Esophagus (tissue), 2 donors: ENCODE data around the gene ZNF319. TPM values are rescaled to one million over a fixed set of nuclear protein-coding genes. Genes with fewer than 3 reads are reported as not detected.
A peak's percentile ranks its signal among the peaks of the same experiment; 100 is the strongest.

ENCODE experiments used
- H3K27ac ChIP-seq, 2 donors: one replicate each; pipeline ENCODE4 v1.5.1; 2013; ENCODE audit warnings: low read depth in 2 of 2, mild to moderate bottlenecking in 2 of 2, inconsistent platforms in 1 of 2, low read length in 1 of 2, moderate library complexity in 1 of 2
- H3K27me3 ChIP-seq, 2 donors: one replicate each; pipeline ENCODE4 v1.6.1; 2013; ENCODE audit warnings: low read length in 2 of 2, control low read depth in 1 of 2, mild to moderate bottlenecking in 1 of 2; ENCODE audit not compliant: insufficient read depth in 2 of 2, control insufficient read depth in 1 of 2
- H3K36me3 ChIP-seq, 2 donors: one replicate each; pipeline ENCODE4 v1.6.1; 2013; ENCODE audit warnings: low read length in 1 of 2; ENCODE audit not compliant: control insufficient read depth in 2 of 2, insufficient read depth in 2 of 2
- H3K4me1 ChIP-seq, 2 donors: one replicate each; pipeline ENCODE4 v1.6.1; 2013; ENCODE audit warnings: low read length in 1 of 2; ENCODE audit not compliant: control insufficient read depth in 2 of 2, insufficient read depth in 2 of 2
- H3K4me3 ChIP-seq, 2 donors: one replicate each; pipeline ENCODE4 v1.5.1; 2013; ENCODE audit warnings: low read length in 2 of 2, mild to moderate bottlenecking in 2 of 2, low read depth in 1 of 2, moderate library complexity in 1 of 2
- H3K9me3 ChIP-seq, 2 donors: one replicate each; pipeline ENCODE4 v1.6.1; 2013; ENCODE audit warnings: mild to moderate bottlenecking in 2 of 2, low read depth in 1 of 2, low read length in 1 of 2, moderate library complexity in 1 of 2; ENCODE audit not compliant: control insufficient read depth in 2 of 2, insufficient read depth in 1 of 2
- WGBS, 2 donors: extraction: QIAGEN DNeasy Blood & Tissue Kit; methylation state at CpG; one replicate each; pipeline ENCODE4 v1.1.7; 2013; 5-methylcytosine and 5-hydroxymethylcytosine counted together
- polyA plus RNA-seq, 2 donors: library from polyadenylated mRNA; stranded (reverse); fragments of 200-250 nt; gene quantifications; one replicate each; pipeline ENCODE4 v1.2.3, GENCODE V29; 2013
- donor health status: healthy with polysubstance abuse.
- donor health status: Bipolar disorder and iron deficiency.

Gene ZNF319
- polyA plus RNA-seq, 2 donors, result 2.5 to 3.7 TPM

DNA sequence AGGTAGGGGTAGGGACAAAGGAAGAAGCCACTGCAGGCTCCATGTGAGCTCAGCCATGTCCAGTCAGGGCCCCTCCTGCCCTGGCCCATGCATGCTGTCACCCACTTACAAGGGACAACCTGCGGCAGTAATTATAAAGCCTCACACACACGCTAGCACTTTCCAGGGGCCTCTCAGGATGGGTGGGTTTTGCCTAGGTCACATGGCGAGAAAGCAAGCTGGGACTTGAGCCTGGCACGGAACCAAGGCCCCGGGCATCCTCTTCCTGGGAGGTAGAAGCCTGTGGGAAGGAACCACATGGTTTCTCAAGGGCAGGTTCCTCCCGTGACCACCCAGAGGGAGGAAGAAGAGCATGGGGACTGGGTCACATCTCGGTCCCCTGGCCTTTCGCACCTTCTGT lies 7.0 kb downstream of the ZNF319 start:
- H3K9me3 ChIP-seq, result no peaks in the 10 kb centered on the region
- peaks cover 7 to 24% of the 10 kb centered on the region in 2 donors for H3K4me1 ChIP-seq
- peaks cover 10 to 26% of the 10 kb centered on the region in 2 donors for H3K36me3 ChIP-seq
- no peaks in the 10 kb centered on the region for H3K27me3 ChIP-seq
- H3K27ac ChIP-seq, result peak overlapping the region; percentile 72 to 88
- 65 to 68% methylated on average over 8 of the region's 8 CpGs for WGBS, 2 donors
- no peak overlapping the region for H3K4me3 ChIP-seq

DNA sequence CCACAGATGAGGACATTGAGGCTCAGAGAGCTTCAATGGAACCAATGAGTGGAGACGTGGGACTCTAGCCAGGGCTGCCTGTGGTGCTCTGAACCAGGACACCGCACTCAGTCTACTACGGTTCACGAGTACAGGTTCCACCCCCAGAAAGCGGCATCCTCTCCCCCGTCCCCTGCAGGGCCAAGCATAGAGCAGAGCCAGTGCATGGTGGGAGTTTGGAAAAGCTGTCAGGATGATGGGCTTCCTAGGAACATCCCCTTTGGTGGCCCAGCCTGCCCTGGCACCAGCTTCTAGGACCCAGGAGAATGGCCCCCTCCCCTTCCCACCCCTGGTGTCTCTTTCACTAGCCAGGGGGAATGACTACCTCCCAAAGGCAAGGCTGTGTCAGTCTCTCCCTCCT lies 8.4 kb downstream of the ZNF319 start:
- H3K27ac ChIP-seq, result peak overlapping the region in 1 of 2 donors; percentile 66
- peaks cover under 1 to 14% of the 10 kb centered on the region in 2 donors for H3K36me3 ChIP-seq
- 95 to 97% methylated on average over 6 of the region's 6 CpGs for WGBS, 2 donors

DNA sequence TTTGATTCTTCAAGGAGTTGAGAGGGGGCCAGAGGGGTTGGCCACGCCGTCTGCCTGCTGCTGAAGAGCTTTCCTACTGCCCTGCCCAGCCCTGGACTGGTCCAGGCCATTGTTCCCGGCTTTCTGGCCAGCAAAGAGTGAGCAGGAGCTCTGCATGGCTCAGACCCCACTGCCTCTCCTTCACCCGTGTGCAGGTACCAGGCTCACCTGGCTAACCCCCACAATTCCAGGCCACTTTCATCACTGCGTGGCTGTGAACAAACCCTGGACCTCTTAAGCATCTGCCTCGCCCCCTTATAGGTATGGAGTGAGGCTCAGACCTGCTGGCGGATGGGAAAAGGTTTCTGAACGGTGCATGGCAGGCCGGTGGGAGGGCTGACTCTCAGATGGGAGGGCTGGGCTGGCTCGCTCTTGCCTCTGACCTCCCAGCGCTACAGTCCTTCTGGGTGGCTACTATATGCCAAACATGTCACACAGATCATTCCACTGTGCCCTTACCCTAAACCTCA lies 8.9 kb downstream of the ZNF319 start:
- 89 to 90% methylated on average over 11 of the region's 11 CpGs for WGBS, 2 donors
- H3K27me3 ChIP-seq, result no peaks in the 10 kb centered on the region
- no peak overlapping the region for H3K4me3 ChIP-seq
- no peaks in the 10 kb centered on the region for H3K9me3 ChIP-seq
- H3K36me3 ChIP-seq, result peaks cover 0 to 9% of the 10 kb centered on the region in 2 donors
- peaks cover 5 to 22% of the 10 kb centered on the region in 2 donors for H3K4me1 ChIP-seq
- no peak overlapping the region for H3K27ac ChIP-seq

More for the DNA sequence above, 8.4 kb downstream of the ZNF319 start:
- no peaks in the 10 kb centered on the region for H3K27me3 ChIP-seq
- H3K4me3 ChIP-seq, result no peak overlapping the region
- no peaks in the 10 kb centered on the region for H3K9me3 ChIP-seq
- peaks cover 5 to 22% of the 10 kb centered on the region in 2 donors for H3K4me1 ChIP-seq

DNA sequence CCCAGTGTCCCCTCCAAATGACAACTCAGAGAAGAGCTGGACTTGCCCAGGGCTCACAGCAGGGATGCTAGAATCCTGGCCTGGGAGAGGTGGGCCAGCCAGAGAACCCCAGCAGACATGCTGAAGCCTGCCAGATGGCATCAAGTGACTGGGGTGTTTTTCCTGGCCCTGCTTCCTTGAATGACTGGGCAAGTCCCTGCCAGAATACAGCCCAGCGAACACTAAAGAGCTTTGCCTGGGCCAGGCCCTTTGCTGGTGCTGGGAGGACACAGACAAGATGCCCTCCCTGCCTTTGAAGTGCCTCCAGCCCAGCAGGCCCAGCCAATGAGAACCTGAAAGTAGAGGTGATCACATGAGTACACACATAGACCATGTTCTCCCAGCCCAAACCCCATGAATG lies 11.5 kb downstream of the ZNF319 start:
- no peak overlapping the region for H3K4me3 ChIP-seq

DNA sequence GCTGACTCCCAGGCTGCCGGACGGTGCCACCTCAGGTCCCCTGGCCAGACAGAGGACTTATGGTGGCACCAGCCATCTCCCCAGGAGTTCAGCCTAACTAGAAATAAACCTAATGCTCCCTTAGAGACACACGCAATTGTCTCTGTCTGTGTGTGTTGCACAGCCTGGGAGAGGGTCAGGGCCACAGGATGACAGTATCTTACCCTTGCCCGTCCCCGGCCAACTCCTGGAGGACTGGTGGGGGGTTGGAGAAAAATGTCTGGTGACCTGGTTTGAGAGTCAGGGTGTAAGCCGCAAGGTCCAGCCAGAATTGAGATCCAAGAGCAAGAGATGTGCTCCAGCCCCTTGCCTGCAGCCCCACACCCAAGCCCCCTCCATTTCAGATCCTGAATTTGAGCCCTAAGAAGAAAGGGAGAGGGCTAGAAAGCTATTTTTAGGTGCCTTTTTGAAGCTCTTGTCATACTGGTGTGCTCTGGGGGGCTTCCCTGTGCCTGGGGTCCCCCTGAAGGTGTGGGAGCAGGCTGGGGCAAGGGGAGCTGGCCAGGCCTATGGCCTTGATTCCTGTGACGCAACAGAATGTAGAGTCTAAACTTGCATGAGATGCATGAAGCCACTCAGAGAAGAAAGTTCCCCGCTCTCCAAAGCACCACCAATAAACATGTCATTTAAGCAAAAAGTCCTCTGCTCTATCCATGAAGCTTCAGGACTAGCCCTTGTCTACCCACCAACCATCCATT lies 12.9 kb downstream of the ZNF319 start:
- Histone ChIP-seq H3K27ac (no peak overlapping the region), H3K27me3 (peaks cover 0 to 2% of the 10 kb centered on the region in 2 donors), H3K9me3 (no peaks in the 10 kb centered on the region), H3K4me1 (peaks cover 3 to 10% of the 10 kb centered on the region in 2 donors), H3K4me3 (no peak overlapping the region), H3K36me3 (no peaks in the 10 kb centered on the region)
- 93 to 99% methylated on average over 8 of the region's 8 CpGs for WGBS, 2 donors

More for the DNA sequence above, 11.5 kb downstream of the ZNF319 start:
- Histone ChIP-seq H3K27ac (peak overlapping the region; percentile 31 to 42), H3K4me1 (peaks cover 6 to 20% of the 10 kb centered on the region in 2 donors), H3K36me3 (no peaks in the 10 kb centered on the region), H3K9me3 (no peaks in the 10 kb centered on the region), H3K27me3 (peaks cover 0 to 2% of the 10 kb centered on the region in 2 donors)
- 45 to 58% methylated on average over 1 of the region's 1 CpG for WGBS, 2 donors

DNA sequence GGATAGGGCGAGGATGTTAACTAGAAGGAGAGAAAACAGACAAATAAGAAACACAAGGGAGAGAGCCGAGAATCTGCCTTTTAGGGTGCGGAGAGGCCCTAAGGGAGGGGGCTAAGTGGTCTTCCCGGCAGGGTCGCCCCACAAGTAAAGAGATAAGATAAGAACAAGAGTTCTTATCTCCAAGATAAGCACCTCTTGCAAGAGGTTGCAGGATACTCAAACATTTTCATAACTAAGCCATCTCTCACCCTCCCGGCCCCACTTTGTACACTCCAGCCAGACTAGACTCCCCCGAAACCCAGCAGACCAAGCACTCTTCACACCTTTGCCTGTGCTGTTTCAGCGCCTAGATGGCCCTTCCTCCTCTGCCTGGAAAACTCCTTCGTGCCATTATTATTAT lies 14.3 kb downstream of the ZNF319 start:
- 67 to 79% methylated on average over 9 of the region's 9 CpGs for WGBS, 2 donors
- Histone ChIP-seq H3K4me3 (no peak overlapping the region), H3K36me3 (no peaks in the 10 kb centered on the region), H3K27ac (no peak overlapping the region), H3K4me1 (peaks cover 3 to 7% of the 10 kb centered on the region in 2 donors), H3K9me3 (no peaks in the 10 kb centered on the region), H3K27me3 (peaks cover 0 to 2% of the 10 kb centered on the region in 2 donors)

DNA sequence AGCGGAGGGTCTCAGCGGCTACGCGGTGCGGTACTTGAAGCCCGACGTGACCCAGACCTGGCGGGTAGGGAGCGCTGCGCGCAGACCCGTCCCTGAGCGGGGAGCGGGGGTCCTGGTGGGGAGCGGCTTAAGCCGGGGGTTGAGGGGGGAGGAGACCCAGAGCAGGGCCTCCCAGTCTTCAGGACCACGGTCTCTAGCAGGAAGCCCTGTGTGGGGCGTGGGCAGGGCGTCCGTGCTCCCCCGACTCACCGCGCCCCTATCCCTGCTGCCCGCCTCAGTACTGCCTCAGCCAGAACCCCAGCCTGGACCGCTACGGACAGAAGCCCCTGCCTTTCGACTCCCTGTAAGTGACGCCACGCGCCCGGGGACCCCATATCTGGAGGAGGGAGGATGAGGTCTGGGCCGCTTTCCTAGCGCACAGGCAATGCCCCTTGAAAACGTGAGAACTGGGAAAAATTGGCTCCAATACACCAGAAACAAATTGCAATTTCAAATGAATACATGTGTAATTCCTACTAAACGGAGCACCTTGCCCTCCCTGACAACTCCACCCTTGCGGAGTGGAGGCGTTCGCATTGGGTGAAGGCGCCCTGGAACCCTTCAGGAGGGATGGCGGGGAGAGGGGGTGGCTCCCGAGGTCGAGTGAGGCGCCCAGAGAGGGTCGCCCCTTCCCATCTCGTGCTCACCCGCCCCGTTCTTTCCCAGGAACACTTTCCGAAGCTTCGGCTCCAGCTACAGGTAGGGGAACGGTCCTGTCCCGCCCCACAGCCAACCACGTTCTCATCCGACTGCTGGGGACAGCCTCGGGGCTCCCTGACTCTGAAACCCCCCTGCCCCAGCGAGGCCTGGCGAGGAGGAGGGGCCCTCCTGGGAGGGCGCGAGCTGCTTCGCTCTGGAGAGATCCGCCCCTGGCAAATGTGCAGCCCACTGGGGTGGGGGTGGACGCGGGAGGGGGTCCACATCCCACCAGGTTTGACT lies 15.0 kb downstream of the ZNF319 start:
- WGBS, 2 donors, result 17 to 19% methylated on average over 61 to 62 of the region's 62 CpGs

DNA sequence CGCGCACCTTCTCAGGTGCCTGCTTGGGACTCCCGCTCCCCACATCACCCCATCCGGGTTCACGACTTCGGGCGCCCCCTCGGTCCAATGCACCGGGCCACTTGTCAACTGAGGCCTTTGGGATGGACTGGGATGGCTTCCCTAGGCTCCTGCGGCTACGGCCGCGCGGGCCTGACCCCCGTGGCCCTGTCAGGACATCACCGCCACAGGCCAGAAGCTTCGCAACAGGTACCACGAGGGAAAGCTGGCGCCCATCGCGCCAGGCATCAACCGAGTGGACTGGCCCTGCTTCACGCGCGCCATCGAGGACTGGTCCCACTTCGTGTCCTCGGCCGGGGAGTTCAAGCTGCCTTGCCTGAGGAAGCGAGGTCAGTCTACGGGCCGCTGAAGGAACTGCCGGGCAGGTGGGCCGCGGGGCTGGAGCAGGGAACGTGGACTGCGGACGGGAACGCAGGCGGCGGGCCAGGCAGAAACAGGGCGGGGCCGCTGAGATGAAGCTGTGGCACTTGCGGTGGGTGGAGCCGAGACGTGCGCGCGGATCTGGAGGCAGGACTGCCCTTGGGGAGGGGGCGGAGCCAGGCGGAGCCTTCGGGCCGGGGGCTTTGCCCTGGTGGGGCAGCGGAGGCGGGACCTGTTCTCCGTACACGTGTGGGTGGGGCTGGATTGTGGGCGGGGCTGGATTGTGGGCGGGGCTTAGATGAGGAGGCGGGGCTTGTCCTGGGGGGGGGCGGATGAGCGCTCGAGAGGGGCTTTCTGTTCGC lies 15.8 kb downstream of the ZNF319 start:
- H3K27ac ChIP-seq, result no peak overlapping the region
- no peaks in the 10 kb centered on the region for H3K9me3 ChIP-seq
- peaks cover 3 to 7% of the 10 kb centered on the region in 2 donors for H3K4me1 ChIP-seq
- H3K4me3 ChIP-seq, result peak overlapping the region; percentile 46 to 61
- WGBS, 2 donors, result 14 to 15% methylated on average over 60 to 64 of the region's 64 CpGs
- H3K27me3 ChIP-seq, result peaks cover 0 to 2% of the 10 kb centered on the region in 2 donors
- no peaks in the 10 kb centered on the region for H3K36me3 ChIP-seq

More for the DNA sequence above, 15.0 kb downstream of the ZNF319 start:
- peaks cover 3 to 7% of the 10 kb centered on the region in 2 donors for H3K4me1 ChIP-seq
- no peaks in the 10 kb centered on the region for H3K36me3 ChIP-seq
- H3K27me3 ChIP-seq, result peaks cover 0 to 2% of the 10 kb centered on the region in 2 donors
- H3K9me3 ChIP-seq, result no peaks in the 10 kb centered on the region
- H3K4me3 ChIP-seq, result peak overlapping the region; percentile 46 to 61
- peak overlapping the region in 1 of 2 donors; percentile 34 for H3K27ac ChIP-seq

DNA sequence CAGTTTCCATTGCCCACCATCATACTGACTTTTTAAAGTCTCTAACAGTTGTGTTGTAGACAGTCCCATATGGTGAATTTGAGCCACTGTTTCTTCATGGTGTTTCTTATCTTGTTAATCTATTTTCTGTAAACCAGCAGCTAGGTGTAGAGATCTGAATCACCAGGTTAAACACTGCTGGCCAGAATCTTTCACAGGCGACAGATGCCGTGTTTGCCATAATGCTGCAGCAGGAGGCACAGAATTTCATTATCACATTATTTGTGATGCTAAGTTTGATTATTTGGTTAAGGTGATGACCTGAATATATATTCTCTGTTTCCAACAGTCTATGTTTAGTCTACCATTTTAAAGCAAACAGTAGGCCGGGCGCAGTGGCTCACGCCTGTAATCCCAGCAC lies 18.1 kb downstream of the ZNF319 start:
- peaks cover 0 to 2% of the 10 kb centered on the region in 2 donors for H3K27me3 ChIP-seq
- peaks cover 3 to 7% of the 10 kb centered on the region in 2 donors for H3K4me1 ChIP-seq
- no peaks in the 10 kb centered on the region for H3K36me3 ChIP-seq
- no peak overlapping the region for H3K27ac ChIP-seq
- H3K9me3 ChIP-seq, result no peaks in the 10 kb centered on the region
- 80% methylated on average over 5 of the region's 5 CpGs for WGBS, 2 donors
- no peak overlapping the region for H3K4me3 ChIP-seq
